DMS53 treated with DMSO at 0.1 percent for 48 hours (cell line): Measurements from ENCODE around the gene PCK2.

Experiments
- DNase-seq: peaks from one replicate; lab custom pipeline; 2025; ENCODE audit not compliant: unreplicated experiment; lab: John Stamatoyannopoulos, UW

PCK2 gene

DNA sequence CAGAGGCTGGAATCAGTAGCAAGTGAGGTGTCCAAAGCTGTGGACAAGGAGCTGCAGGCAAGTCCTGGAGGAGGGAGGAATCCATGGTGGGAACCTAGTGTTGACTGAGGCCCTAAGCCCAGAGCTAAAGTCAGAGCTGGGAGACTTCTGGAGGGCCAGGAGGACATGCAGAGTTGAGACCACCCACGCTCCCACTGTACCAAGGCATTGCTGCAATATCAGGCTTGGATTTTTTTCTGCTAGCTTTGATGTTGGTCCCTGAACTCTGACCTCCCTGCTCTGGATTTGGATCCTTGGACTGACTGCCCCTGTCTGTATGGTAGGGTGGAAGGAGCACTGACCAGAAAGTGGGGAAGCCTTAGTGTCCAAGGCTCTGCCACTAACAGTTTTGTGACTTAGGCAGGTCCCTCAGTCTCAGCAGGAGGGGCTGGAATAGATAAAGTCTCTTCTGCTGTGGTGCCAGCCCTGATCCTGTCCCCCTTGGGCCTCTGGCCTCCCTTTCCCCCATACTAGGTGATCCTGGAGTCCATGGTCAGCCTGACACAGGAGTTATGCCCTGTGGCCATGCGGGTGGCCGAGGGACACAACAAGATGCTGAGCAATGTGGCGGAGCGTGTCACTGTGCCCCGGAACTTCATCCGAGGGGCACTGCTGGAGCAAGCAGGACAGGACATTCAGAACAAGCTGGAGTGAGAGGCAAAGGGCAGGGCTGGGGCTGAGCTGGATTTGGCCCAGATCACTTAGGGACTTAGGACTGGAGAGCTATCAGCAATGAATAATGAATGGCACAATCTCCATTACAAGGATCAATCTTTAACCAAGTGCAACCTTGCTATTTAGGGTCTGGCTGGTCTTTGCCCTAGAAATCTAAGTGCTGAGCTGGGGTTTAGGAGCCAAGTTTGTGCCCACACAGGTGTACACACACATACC is 32.9 kb upstream of the PCK2 start:
- no peak for DNase-seq

DNA sequence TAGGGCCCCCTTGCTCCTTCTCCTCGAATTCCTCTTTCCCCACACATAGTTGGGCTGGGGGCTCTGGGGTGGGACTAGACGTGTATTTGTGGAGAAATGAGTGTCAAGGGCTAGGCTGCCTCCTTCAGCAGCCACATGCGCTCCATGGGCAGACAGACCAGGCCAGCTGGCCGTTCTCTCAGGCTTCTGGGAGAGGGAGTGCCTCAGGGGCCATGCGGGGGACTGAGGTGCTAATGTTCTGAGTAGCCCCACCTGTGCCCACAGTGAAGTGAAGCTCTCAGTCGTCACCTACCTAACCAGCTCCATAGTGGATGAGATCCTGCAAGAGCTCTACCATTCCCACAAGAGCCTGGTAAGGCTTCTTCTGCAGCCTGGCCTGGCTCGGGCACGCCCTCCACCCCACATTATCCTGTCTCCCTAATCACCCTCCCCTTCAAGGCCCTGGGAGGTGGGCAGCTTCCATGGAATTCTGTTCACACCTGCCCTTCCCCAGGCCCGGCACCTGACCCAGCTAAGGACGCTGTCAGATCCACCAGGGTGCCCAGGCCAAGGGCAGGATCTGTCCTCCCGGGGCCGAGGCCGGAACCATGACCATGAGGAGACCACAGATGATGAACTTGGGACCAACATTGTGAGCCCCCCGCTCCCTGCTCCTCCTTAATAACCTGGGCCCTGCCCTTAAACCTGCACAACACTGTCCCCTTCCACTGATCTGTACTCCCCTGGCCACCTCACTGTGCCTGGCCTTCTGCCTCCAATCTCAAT is 31.7 kb upstream of the PCK2 start:
- no peak for DNase-seq

- no peak for DNase-seq
These were observed 30.8 kb upstream of the PCK2 start for GRCh38 chr14:24063263-24063836.

- DNase-seq: no peak
These were observed 29.9 kb upstream of the PCK2 start for GRCh38 chr14:24064091-24064795.

DNA sequence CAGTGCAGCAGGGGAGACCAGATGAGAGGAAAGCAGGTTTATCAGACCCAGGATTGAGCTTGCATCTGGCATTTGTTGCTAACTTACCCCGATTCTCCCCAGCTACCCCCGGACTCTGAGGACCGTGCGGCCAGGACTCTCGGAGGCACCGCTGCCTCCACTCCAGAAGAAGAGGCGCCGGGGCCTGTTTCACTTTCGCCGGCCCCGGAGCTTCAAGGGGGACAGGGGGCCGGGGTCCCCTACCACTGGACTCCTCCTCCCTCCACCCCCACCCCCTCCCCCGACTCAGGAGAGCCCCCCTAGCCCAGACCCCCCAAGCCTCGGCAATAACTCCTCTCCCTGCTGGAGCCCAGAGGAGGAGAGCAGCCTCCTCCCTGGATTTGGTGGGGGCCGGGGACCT is 29.3 kb upstream of the PCK2 start:
- no peak for DNase-seq

DNA sequence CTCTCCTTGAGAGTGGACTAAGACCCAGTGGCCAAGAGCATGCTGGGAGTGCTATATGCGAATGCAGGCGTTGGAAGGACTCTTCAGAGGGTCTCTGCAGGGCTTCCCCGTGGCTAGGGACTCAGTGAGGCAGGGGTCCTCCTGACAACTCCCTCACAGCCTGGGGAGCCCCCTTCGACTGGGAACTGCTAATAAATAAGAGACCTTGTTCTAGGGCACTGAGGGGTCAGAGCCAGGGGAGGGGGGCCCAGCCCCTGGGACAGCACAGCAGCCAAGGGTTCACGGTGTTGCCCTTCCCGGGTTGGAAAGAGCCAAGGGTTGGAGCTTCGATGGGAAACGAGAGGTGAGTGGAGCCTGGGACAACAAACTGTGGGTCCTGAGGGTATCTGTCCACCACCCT is 28.7 kb upstream of the PCK2 start:
- no peak for DNase-seq

- no peak for DNase-seq
These were observed 27.5 kb upstream of the PCK2 start for GRCh38 chr14:24066496-24067132.

GRCh38 chr14:24067133-24068082 is 26.7 kb upstream of the PCK2 start:
- no peak for DNase-seq

DNA sequence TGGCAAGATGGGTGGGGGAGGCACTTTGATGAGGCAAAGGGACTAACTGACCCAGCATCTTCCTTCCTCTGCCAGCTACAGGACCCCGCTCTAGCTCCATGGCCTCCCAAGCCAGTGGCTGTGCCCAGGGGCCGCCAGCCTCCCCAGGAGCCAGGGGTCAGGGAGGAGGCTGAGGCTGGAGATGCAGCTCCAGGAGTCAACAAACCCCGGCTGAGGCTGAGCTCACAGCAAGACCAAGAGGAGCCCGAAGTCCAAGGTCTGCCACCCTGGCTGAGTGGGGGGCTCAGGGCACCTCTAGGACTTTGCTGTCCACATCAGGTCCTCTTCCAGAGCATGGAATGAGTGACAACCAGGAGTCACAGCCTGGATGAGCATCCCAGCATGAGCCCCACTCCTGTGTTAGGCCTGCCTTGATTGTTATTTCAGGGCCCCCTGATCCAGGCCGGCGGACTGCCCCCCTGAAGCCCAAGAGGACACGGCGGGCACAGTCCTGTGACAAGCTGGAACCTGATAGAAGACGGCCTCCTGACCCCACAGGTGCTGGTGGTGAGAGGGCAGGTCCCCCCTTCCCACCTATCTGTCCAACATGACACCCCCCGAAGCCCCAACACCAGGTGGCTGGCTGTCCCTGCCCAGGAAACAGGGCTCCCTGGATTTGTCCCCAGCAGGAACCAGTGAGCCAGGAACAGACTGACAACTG is 25.2 kb upstream of the PCK2 start:
- no peak for DNase-seq

DNA sequence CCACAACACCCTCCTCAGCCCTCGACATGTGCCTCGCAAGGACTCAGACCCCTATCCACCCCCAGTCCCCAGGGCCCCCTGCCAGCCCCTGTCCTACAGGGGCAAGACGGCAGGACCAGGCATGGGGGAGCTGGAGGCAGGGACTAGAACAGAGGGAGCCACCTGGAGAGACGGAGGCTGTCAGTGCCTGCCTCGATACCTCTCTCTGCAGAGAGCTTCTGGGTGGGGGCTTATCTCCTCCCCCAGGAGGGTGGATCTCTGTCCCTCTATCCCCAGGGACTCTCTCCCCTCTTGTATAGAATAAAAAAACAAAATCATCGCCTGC is 24.7 kb upstream of the PCK2 start:
- no peak for DNase-seq

DNA sequence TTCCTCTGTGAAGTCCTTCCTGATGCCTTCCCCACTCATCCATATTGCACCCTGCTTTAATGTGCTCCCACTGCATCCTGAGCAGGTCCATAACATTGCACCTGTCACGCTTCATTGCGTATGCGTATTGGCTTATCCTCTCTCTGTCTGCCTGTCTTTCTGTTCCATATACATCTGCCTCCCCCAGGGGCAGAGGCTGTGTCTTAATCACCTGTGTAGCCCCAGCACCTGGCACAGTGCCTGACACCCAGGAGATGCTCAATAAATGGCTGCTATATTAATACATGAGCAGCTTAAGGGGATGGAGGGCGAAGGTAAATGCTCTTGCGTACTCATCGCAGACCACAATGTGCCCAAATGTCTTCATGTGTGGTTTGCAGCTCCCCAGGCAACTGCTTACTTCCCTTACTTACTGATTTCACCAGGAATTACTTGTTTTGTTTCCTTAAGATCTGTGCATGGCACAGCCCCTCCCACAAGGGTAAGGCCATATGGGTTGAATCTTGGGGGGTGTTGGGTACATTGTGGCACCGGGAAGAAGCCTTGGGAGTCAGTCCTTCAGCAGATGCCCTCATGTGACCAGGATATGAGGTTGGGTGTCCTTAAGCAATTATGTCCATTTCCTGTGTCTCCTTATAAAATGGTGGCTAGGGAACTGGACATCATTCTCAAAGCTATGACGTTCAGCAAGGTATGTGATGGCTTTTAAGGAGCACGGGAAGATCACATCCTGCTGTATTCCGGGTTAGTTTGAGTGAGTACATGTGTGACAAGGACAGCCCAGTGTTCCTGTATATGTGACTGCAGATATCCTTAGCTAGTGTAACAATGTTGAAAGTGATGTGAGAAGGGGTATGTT is 23.6 kb upstream of the PCK2 start:
- DNase-seq: no peak

GRCh38 chr14:24071144-24071697 is 22.9 kb upstream of the PCK2 start, which contains the start of gene CPNE6:
TSS of gene CPNE6 (plus strand) at chr14:24071562. CDS start at chr14:24072937, 1,375 bp downstream.
- no peak for DNase-seq

- DNase-seq: no peak
These were observed 22.2 kb upstream of the PCK2 start for GRCh38 chr14:24071836-24072430.

DNA sequence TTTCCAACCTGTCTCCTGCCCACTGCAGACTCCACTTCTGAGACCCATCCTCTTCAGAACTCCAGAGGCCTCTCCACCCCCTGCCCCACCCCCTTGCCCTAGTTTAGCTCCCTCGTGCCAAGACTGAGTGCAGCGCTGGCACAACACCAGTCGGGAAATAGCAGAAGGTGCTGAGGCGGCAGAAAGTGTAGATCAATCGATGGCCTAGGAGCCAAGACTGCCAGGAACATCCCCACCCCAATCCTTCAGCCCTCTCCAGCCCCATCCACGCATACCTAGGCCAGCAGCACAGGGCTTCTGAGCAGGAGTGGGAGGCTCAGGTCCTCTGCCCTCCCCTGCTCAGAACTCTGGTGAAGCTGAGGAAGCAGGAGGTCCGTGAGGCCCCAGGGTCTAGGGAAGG is 21.7 kb upstream of the PCK2 start:
- no peak for DNase-seq

- no peak for DNase-seq
These were observed 20.9 kb upstream of the PCK2 start for GRCh38 chr14:24072881-24073877.
